A673 (cell line): ENCODE results near the gene NEDD4L. TPM values are rescaled to one million over a fixed set of nuclear protein-coding genes. Genes with fewer than 3 reads are reported as not detected.
A peak's percentile ranks its signal among the peaks of the same experiment; 100 is the strongest.

Experiments
- BruUV-seq: library from RNA; stranded (reverse); fragments of 400-500 nt; replicated peaks from 2 replicates; lab custom pipeline; 2021; lab: Mats Ljungman, UMichigan
- CTCF ChIA-PET: fragments of 300-600 bp; sonication (Branson Sonifier 250); formaldehyde crosslinking; loops from one replicate; lab custom pipeline; 2022; ENCODE audit warnings: antibody characterized with exemption; lab: Charles Lee
- POLR2A ChIA-PET: fragments of 300-600 bp; sonication (Branson Sonifier 250); formaldehyde crosslinking; loops from one replicate; lab custom pipeline; 2022; ENCODE audit warnings: antibody characterized with exemption; ENCODE audit not compliant: low non-redundant PET; lab: Charles Lee
- DNase-seq: peaks from one replicate; pipeline ENCODE4 v3.0.0-alpha.2; 2015; ENCODE audit warnings: low spot score
- H3K27ac ChIP-seq: fragments of 200-600 bp; sonication (generic); 2 replicates; pipeline ENCODE4 v1.5.1; 2016; ENCODE audit warnings: mixed run types, low read depth, mild to moderate bottlenecking, mixed read lengths, antibody characterized with exemption, low read length; ENCODE audit not compliant: poor library complexity, severe bottlenecking
- H3K27me3 ChIP-seq: fragments of 200-600 bp; sonication (generic); replicated peaks from 2 replicates; pipeline ENCODE4 v1.6.1; 2017; ENCODE audit warnings: mixed run types, low read depth, mild to moderate bottlenecking, mixed read lengths, antibody characterized with exemption, low read length; ENCODE audit not compliant: insufficient read depth, poor library complexity
- H3K36me3 ChIP-seq: fragments of 200-600 bp; sonication (generic); 2 replicates; pipeline ENCODE4 v1.6.1; 2016; ENCODE audit warnings: mixed run types, mild to moderate bottlenecking, mixed read lengths, antibody characterized with exemption, low read length; ENCODE audit not compliant: insufficient read depth, poor library complexity, severe bottlenecking
- H3K4me1 ChIP-seq: fragments of 200-600 bp; sonication (generic); 2 replicates; pipeline ENCODE4 v1.6.1; 2017; ENCODE audit warnings: mixed run types, mild to moderate bottlenecking, mixed read lengths, antibody characterized with exemption, low read length; ENCODE audit not compliant: insufficient read depth, poor library complexity, severe bottlenecking
- H3K4me3 ChIP-seq: fragments of 200-600 bp; sonication (generic); 2 replicates; pipeline ENCODE4 v1.5.1; 2016; ENCODE audit warnings: low read depth, mixed run types, mild to moderate bottlenecking, mixed read lengths, low read length; ENCODE audit not compliant: poor library complexity, severe bottlenecking
- H3K9me3 ChIP-seq: fragments of 200-600 bp; sonication (generic); 2 replicates; pipeline ENCODE4 v1.6.1; 2016; ENCODE audit warnings: mixed run types, low read depth, mild to moderate bottlenecking, mixed read lengths, antibody characterized with exemption, low read length; ENCODE audit not compliant: poor library complexity, severe bottlenecking
- CTCF ChIP-seq: fragments of 300-800, 200-600 bp; sonication (generic); conservative IDR thresholded peaks from 2 replicates; pipeline ENCODE4 v1.5.1; 2017; ENCODE audit warnings: low read depth, mild to moderate bottlenecking, antibody characterized with exemption, low read length, moderate library complexity, mixed read lengths
- EZH2 ChIP-seq: fragments of 200-600 bp; sonication (generic); IDR thresholded peaks from 2 replicates; pipeline ENCODE4 v1.6.1; 2017; ENCODE audit warnings: borderline replicate concordance, low read depth, mild to moderate bottlenecking, mixed read lengths, antibody characterized with exemption, low read length; ENCODE audit not compliant: poor library complexity, severe bottlenecking
- intact Hi-C: fragments of 100-400 bp; cut with micrococcal nuclease; formaldehyde crosslinking; loops from one replicate; pipeline ENCODE4 v1.10.0; 2022; ENCODE audit not compliant: unreplicated experiment
- total RNA-seq: library from RNA; stranded (reverse); gene quantifications from 2 replicates; pipeline ENCODE4 v1.2.3, GENCODE V29; 2021

NEDD4L gene
- total RNA-seq, 1 experiment from 2014 or later = 15.3 TPM

- POLR2A ChIA-PET = no interaction called here
- intact Hi-C loops = no loop called here
- H3K4me3 ChIP-seq = no peak overlapping the region
- peak; percentile 39 for DNase-seq
- BruUV-seq = no TSS peak
- no peaks in the 10 kb centered on the region for H3K4me1 ChIP-seq
- no peaks in the 10 kb centered on the region for H3K27me3 ChIP-seq
- no peaks in the 10 kb centered on the region for H3K36me3 ChIP-seq
- CTCF ChIA-PET = interaction anchor here (0.7 kb wide), 1 partner anchor 70 kb away, joined by 5 read pairs; no protein-coding TSS in a partner anchor
- TF ChIP-seq EZH2 = no peak
- TF ChIP-seq CTCF = peak; percentile 57
- no peaks in the 10 kb centered on the region for H3K9me3 ChIP-seq
- no peak overlapping the region for H3K27ac ChIP-seq
Observed at GRCh38 chr18:58051765-58052460, 7.9 kb downstream of the NEDD4L start.

- no peaks in the 10 kb centered on the region for H3K9me3 ChIP-seq
- CTCF ChIA-PET = interaction anchor here (0.7 kb wide), 1 partner anchor 182 kb away, joined by 4 read pairs; no protein-coding TSS in a partner anchor
- no peak for TF ChIP-seq CTCF
- TF ChIP-seq EZH2 = no peak
- no peaks in the 10 kb centered on the region for H3K27me3 ChIP-seq
- H3K4me3 ChIP-seq = no peak overlapping the region
- intact Hi-C loops = no loop called here
- H3K27ac ChIP-seq = no peak overlapping the region
- POLR2A ChIA-PET = no interaction called here
- DNase-seq = no peak
- H3K36me3 ChIP-seq = no peaks in the 10 kb centered on the region
- BruUV-seq = no TSS peak
- H3K4me1 ChIP-seq = no peaks in the 10 kb centered on the region
Observed at GRCh38 chr18:58052960-58053359, 8.9 kb downstream of the NEDD4L start.

GRCh38 chr18:58054041-58054781, 10.2 kb downstream of the NEDD4L start:
- ChIA-PET CTCF (no interaction called here), POLR2A (no interaction called here)
- Histone ChIP-seq H3K4me3 (no peak overlapping the region), H3K4me1 (no peaks in the 10 kb centered on the region), H3K36me3 (no peaks in the 10 kb centered on the region), H3K9me3 (no peaks in the 10 kb centered on the region), H3K27ac (no peak overlapping the region), H3K27me3 (no peaks in the 10 kb centered on the region)
- no peak for DNase-seq
- no TSS peak for BruUV-seq
- intact Hi-C loops = no loop called here
- TF ChIP-seq EZH2 (no peak), CTCF (no peak)
